NB4 (cell line): Measurements from ENCODE around the gene BRD3.

Source experiments
- CTCF ChIP-seq: IDR thresholded peaks from one replicate; pipeline ENCODE4 v1.5.1; 2012; ENCODE audit warnings: low read depth, low read length
- TF ChIP-seq, protein P1 (sequence below): IDR thresholded peaks from 2 replicates; pipeline ENCODE4 v1.6.1; 2011; ENCODE audit warnings: low read depth, low read length

- TF ChIP-seq CTCF = no peak
- TF ChIP-seq, protein P1, sequence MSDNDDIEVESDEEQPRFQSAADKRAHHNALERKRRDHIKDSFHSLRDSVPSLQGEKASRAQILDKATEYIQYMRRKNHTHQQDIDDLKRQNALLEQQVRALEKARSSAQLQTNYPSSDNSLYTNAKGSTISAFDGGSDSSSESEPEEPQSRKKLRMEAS = no peak
These were observed 26.2 kb downstream of the BRD3 start for GRCh38 chr9:134041649-134041962.
